Upper lobe of left lung (tissue), 4 donors: ENCODE measurements around the gene FLACC1.

Source experiments
- CTCF ChIP-seq, 6 experiments: fragments of 450-650 bp in 4 of 6; fragments of 200-600 bp in 2 of 6; sonication (generic) in 2 of 6; IDR thresholded peaks; one replicate each; pipeline ENCODE4 v1.5.1; 2016 to 2019; ENCODE audit warnings: antibody characterized with exemption in 6 of 6
- POLR2A ChIP-seq, 4 donors: fragments of 450-650 bp; IDR thresholded peaks; one replicate each; pipeline ENCODE4 v1.5.1; 2016 to 2017; ENCODE audit warnings: antibody characterized with exemption in 4 of 4, mild to moderate bottlenecking in 2 of 4

GRCh38 chr2:201257381-201257955 lies 99.7 kb downstream of the FLACC1 start:
- peak in 1 of 6 experiments; percentile 36 for TF ChIP-seq CTCF (IDR thresholded peaks at IDR 0.05)
- TF ChIP-seq POLR2A (IDR thresholded peaks at IDR 0.05) = no peak
